HG03025 (cell line): ENCODE results near the gene CALML6.

Experiments
- ATAC-seq: cut with Tn5 transposase; IDR thresholded peaks from one replicate; pipeline ENCODE4 v1.9.1; 2021; ENCODE audit warnings: mild to moderate bottlenecking, moderate library complexity; ENCODE audit not compliant: unreplicated experiment, low FRiP score

The CALML6 gene

GRCh38 chr1:1891349-1892078, 23.5 kb upstream of the CALML6 start:
- ATAC-seq = peak; percentile 9

- ATAC-seq = no peak
Measured at GRCh38 chr1:1892079-1892762, 22.8 kb upstream of the CALML6 start.

GRCh38 chr1:1892763-1893120, 22.3 kb upstream of the CALML6 start:
- ATAC-seq = no peak

- no peak for ATAC-seq
Measured at GRCh38 chr1:1893291-1893985, 21.6 kb upstream of the CALML6 start.

- no peak for ATAC-seq
Measured at GRCh38 chr1:1893997-1894353, 21.1 kb upstream of the CALML6 start.

- ATAC-seq = no peak
Measured at GRCh38 chr1:1894354-1895059, 20.6 kb upstream of the CALML6 start.

- ATAC-seq = no peak
Measured at GRCh38 chr1:1895060-1895418, 20.0 kb upstream of the CALML6 start.

GRCh38 chr1:1895456-1896336, 19.4 kb upstream of the CALML6 start:
- ATAC-seq = no peak

GRCh38 chr1:1898246-1898933, 16.7 kb upstream of the CALML6 start:
- no peak for ATAC-seq

- no peak for ATAC-seq
Measured at GRCh38 chr1:1899266-1899966, 15.6 kb upstream of the CALML6 start.

- ATAC-seq = no peak
Measured at GRCh38 chr1:1899967-1900327, 15.1 kb upstream of the CALML6 start.

- no peak for ATAC-seq
Measured at GRCh38 chr1:1900883-1901640, 14.0 kb upstream of the CALML6 start.

GRCh38 chr1:1901641-1902294, 13.3 kb upstream of the CALML6 start:
- no peak for ATAC-seq

- ATAC-seq = no peak
Measured at GRCh38 chr1:1903224-1903623, 11.8 kb upstream of the CALML6 start.

- no peak for ATAC-seq
Measured at GRCh38 chr1:1906185-1907097, 8.6 kb upstream of the CALML6 start.

GRCh38 chr1:1907098-1907736, 7.8 kb upstream of the CALML6 start:
- ATAC-seq = no peak

GRCh38 chr1:1908506-1908791, 6.6 kb upstream of the CALML6 start:
- peak; percentile 7 for ATAC-seq
